ENCODE results near the gene FGFR4. TPM values are rescaled to one million over a fixed set of nuclear protein-coding genes. Genes with fewer than 3 reads are reported as not detected.

FGFR4 gene
- polyA plus RNA-seq, 1 of the 3 experiments (the other 2 are of a cell fraction), result 5.6 TPM

GRCh38 chr5:177049285-177049684 is 37.4 kb upstream of the FGFR4 start:
- Histone ChIP-seq H3K4me2 (no peak overlapping the region), H3F3A (replicated peaks; ENCODE audit: insufficient read depth) (peaks cover 5% of the 10 kb centered on the region), H3K9me3 (no peaks in the 10 kb centered on the region), H3K9me2 (no peaks in the 10 kb centered on the region), H3K27ac (ENCODE audit: low read depth in 2 of 2, low read length in 1 of 2) (no peak overlapping the region), H2AFZ (ENCODE audit: low read depth) (no peak overlapping the region), H3K27me3 (ENCODE audit: insufficient read depth) (no peaks in the 10 kb centered on the region), H3K9ac (no peak overlapping the region), H4K20me1 (ENCODE audit: insufficient read depth) (no peaks in the 10 kb centered on the region), H3K4me1 (ENCODE audit: control insufficient read depth in 1 of 2, insufficient read depth in 2 of 2, low read depth in 1 of 2, low read length in 1 of 2) (no peaks in the 10 kb centered on the region), H3K79me2 (ENCODE audit: insufficient read depth) (no peaks in the 10 kb centered on the region), H3K36me3 (replicated peaks in 1 of 2; ENCODE audit: control insufficient read depth in 1 of 2, insufficient read depth in 2 of 2, low read length in 1 of 2) (peaks cover 34 to 46% of the 10 kb centered on the region in 2 experiments), H3K4me3 (ENCODE audit: low read depth in 2 of 2, low read length in 1 of 2) (peak overlapping the region in 1 of 2 experiments; percentile 1; a peak in 1 of 4 replicates)
- ChIA-PET POLR2A (no interaction called here), CTCF (no interaction called here)
- DNase-seq, result no peak
- TF ChIP-seq RAD21 (IDR thresholded peaks at IDR 0.05; ENCODE audit: low read length), result peak; percentile 25; the same call in 1 of the 2 replicates
- TF ChIP-seq GABPA (IDR thresholded peaks at IDR 0.05; ENCODE audit: low read depth), result no peak
- 87% methylated on average over 3 of the region's 5 CpGs for WGBS (ENCODE audit: low lambda C conversion rate)

GRCh38 chr5:177064500-177065277 is 22.0 kb upstream of the FGFR4 start:
- ChIA-PET CTCF (interaction anchor here (1.0 to 1.6 kb wide), 2 partner anchors 49 kb away, joined by 3 to 5 read pairs; no protein-coding TSS in a partner anchor), POLR2A (no interaction called here)
- Histone ChIP-seq H3K9me3 (no peaks in the 10 kb centered on the region), H3K36me3 (replicated peaks in 1 of 2; ENCODE audit: control insufficient read depth in 1 of 2, insufficient read depth in 2 of 2, low read length in 1 of 2) (peaks cover 0 to 42% of the 10 kb centered on the region in 2 experiments), H3F3A (replicated peaks; ENCODE audit: insufficient read depth) (peaks cover 5% of the 10 kb centered on the region), H3K9ac (no peak overlapping the region), H3K4me3 (ENCODE audit: low read depth in 2 of 2, low read length in 1 of 2) (no peak overlapping the region), H3K4me2 (no peak overlapping the region), H3K9me2 (no peaks in the 10 kb centered on the region), H3K4me1 (ENCODE audit: control insufficient read depth in 1 of 2, insufficient read depth in 2 of 2, low read depth in 1 of 2, low read length in 1 of 2) (no peaks in the 10 kb centered on the region), H3K27ac (ENCODE audit: low read depth in 2 of 2, low read length in 1 of 2) (no peak overlapping the region), H4K20me1 (ENCODE audit: insufficient read depth) (no peaks in the 10 kb centered on the region), H2AFZ (ENCODE audit: low read depth) (no peak overlapping the region), H3K27me3 (ENCODE audit: insufficient read depth) (no peaks in the 10 kb centered on the region), H3K79me2 (ENCODE audit: insufficient read depth) (no peaks in the 10 kb centered on the region)
- no peak for TF ChIP-seq TEAD4 (IDR thresholded peaks at IDR 0.05; ENCODE audit: borderline replicate concordance, insufficient read depth)
- no peak for TF ChIP-seq IRF3 (IDR thresholded peaks at IDR 0.05; ENCODE audit: low read depth, low read length)
- TF ChIP-seq RAD21 (IDR thresholded peaks at IDR 0.05; ENCODE audit: low read length), result no peak
- no peak for TF ChIP-seq RFX5 (IDR thresholded peaks at IDR 0.05; ENCODE audit: low read length)
- no peak for TF ChIP-seq FOSL2 (IDR thresholded peaks at IDR 0.05; ENCODE audit: borderline replicate concordance, low read depth)
- TF ChIP-seq RCOR1 (IDR thresholded peaks at IDR 0.05; ENCODE audit: low read length), result no peak
- no peak for TF ChIP-seq FOXM1 (IDR thresholded peaks at IDR 0.05; ENCODE audit: low read depth)
- TF ChIP-seq MXI1 (IDR thresholded peaks at IDR 0.05; ENCODE audit: low read depth, low read length), result no peak
- TF ChIP-seq GABPA (IDR thresholded peaks at IDR 0.05; ENCODE audit: low read depth), result no peak
- TF ChIP-seq NRF1 (IDR thresholded peaks at IDR 0.05; ENCODE audit: low read depth, low read length), result no peak
- no peak for TF ChIP-seq GATA2 (CRISPR knock-in tag; IDR thresholded peaks at IDR 0.05)
- TF ChIP-seq MEF2A (IDR thresholded peaks at IDR 0.05; ENCODE audit: borderline replicate concordance, low read depth), result no peak
- TF ChIP-seq EP300 (IDR thresholded peaks at IDR 0.05; ENCODE audit: borderline replicate concordance in 1 of 2, low read depth in 1 of 2, low read length in 1 of 2), result no peak
- no peak for TF ChIP-seq TCF12 (IDR thresholded peaks at IDR 0.05)
- 93% methylated on average over 12 of the region's 12 CpGs for WGBS (ENCODE audit: low lambda C conversion rate)
- no peak for DNase-seq
